22Rv1 (cell line): ENCODE measurements around the gene TGM6.

Experiments used
- H3K27ac ChIP-seq: fragments of 450-650 bp; 2 replicates; pipeline ENCODE4 v1.5.1; 2017
- CTCF ChIP-seq: fragments of 450-650 bp; IDR thresholded peaks from 2 replicates; pipeline ENCODE4 v1.5.1; 2017; ENCODE audit warnings: mild to moderate bottlenecking
- ZFX ChIP-seq: fragments of 450-650 bp; IDR thresholded peaks from 2 replicates; pipeline ENCODE4 v1.6.1; 2017; ENCODE audit warnings: antibody characterized with exemption, borderline replicate concordance

TGM6 gene

GRCh38 chr20:2459981-2460751 lies 79.5 kb downstream of the TGM6 start:
- H3K27ac ChIP-seq: peak overlapping the region; percentile 25
- TF ChIP-seq CTCF: no peak

- TF ChIP-seq ZFX (no peak), CTCF (no peak)
- H3K27ac ChIP-seq: peak overlapping the region; percentile 25
Observed at GRCh38 chr20:2460752-2461424, 80.2 kb downstream of the TGM6 start.

GRCh38 chr20:2462484-2462883 lies 81.8 kb downstream of the TGM6 start:
- no peak for TF ChIP-seq CTCF
- TF ChIP-seq ZFX: no peak
- H3K27ac ChIP-seq: no peak overlapping the region

- no peak overlapping the region for H3K27ac ChIP-seq
- TF ChIP-seq ZFX (no peak), CTCF (no peak)
Observed at GRCh38 chr20:2463616-2464365, 83.1 kb downstream of the TGM6 start.

GRCh38 chr20:2465100-2465499 lies 84.4 kb downstream of the TGM6 start:
- no peak overlapping the region for H3K27ac ChIP-seq

GRCh38 chr20:2467412-2467811 lies 86.7 kb downstream of the TGM6 start:
- TF ChIP-seq CTCF (no peak), ZFX (no peak)
- H3K27ac ChIP-seq: no peak overlapping the region

More at GRCh38 chr20:2465100-2465499, 84.4 kb downstream of the TGM6 start:
- TF ChIP-seq ZFX (no peak), CTCF (no peak)
